Central memory CD4-positive, alpha-beta T cell (primary cell): Measurements from ENCODE around the gene MCM3AP.

ENCODE experiments used
- DNase-seq: peaks from one replicate; pipeline ENCODE4 v3.0.0; 2022
- total RNA-seq, 3 experiments: gene quantifications; one replicate each; lab custom pipeline; 2026; lab: John Stamatoyannopoulos, UW

The MCM3AP gene
- 217 to 237 (median 220) reads per million in 3 experiments for total RNA-seq

DNA sequence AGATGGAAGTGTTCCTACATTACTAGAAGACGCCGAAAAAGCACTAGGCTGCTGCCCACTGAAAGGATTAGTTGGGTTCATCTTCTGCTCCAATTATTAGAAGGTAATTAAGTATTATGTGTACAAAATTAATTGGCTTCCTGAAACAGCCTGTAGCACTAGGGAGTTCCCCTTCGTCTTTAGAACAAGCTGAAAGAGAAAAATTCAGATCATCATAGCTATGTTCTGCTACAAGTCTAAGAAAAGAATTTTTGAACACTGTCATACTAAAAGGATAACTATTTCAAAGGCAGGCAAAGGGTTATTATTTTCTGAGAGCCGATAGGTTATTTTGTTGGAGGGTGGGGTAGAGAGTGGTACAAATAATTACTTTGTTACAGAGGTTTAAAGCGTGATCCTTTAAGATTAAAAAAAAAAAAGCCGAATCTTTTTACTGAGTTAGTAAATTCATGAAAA is at the start of gene MCM3AP:
Gene MCM3AP (minus strand): TSS at position 406 of the 456 bp plus-strand sequence. CDS start 325 bp downstream, at position 81.
- no peak for DNase-seq

DNA sequence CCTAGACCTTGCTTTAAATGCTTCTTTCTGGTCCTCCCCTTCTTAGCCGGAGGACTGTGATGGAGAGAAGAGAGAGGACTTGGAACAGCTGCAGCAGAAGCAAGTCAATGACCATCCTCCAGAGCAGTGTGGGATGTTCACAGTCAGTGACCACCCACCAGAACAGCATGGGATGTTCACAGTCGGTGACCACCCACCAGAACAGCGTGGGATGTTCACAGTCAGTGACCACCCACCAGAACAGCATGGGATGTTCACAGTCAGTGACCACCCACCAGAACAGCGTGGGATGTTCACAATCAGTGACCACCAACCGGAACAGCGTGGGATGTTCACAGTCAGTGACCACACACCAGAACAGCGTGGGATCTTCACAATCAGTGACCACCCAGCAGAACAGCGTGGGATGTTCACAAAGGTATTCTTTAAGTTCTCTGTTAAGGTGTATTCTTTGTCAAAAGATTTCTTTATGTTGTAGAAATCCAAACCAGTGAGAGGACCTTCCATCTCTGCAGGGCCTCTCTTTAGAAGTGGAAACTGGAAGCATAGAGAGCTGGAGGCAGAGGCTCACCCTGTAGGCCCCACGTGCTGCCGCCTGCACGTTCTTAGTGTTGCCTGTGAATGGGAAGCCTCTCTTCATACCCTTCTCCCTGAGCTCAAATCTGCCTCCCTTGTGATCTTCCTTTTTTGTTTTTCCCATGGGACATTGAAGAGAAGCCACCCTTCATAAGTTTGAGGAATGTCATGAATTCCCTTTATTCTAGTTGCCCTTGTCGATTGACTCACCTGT is 49.1 kb upstream of the MCM3AP start:
- no peak for DNase-seq

DNA sequence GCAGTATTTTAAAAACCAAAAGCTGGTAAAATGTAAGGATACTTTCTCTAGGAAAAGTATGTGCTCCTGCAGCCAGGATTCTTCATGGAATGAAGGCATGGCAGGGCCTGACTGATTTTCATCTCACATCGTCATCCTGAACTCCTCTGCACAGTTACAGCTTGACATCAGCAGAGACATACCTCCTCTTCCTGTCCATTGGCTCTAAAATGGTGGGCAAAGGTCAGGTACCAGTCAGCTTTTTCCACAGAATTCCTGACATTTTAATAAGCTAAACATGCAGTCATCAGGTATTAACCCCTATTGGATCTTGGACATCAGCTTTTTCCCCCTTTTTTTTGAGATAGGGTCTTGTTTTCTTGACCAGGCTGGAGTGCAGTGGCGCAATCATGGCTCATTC is 44.4 kb upstream of the MCM3AP start:
- no peak for DNase-seq

DNA sequence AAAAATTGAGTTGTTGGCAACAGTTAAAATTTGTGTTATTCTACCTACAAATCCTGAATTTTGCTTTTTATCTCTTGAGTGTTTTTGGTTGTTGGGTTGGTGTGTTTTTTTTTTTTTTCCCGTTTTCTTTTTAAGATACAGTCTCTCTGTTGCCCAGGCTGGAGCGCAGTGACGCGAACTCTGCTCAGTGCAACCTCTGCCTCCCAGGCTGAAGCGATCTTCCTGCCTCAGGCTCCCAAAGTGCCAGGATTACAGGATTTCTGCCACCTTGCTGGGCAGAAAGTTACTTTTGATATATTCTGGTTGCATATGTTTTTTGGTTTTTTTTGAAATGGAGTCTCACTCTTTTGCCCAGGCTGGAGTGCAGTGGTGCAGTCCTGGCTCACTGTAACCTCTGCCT is 42.7 kb upstream of the MCM3AP start:
- DNase-seq, result no peak

DNA sequence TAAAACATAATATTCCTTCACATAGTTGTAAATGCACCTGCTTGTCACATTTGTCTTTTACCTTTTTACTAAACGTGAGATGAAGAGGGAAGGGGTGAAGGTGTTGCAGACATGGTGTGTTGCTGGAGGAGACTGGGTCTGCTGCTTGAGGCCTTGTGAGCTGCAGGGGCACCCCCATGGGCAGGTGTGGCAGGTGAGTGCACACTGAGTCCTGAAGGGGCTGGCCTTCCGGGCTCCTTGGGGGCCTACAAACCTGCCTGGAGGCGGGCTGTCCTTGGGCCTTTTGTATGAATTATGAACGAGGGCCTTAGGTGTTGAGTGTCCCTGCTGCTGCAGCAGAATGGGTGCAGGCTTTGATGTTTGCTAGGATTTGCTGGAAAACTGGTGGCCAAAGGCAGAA is 42.3 kb upstream of the MCM3AP start:
- DNase-seq, result no peak

DNA sequence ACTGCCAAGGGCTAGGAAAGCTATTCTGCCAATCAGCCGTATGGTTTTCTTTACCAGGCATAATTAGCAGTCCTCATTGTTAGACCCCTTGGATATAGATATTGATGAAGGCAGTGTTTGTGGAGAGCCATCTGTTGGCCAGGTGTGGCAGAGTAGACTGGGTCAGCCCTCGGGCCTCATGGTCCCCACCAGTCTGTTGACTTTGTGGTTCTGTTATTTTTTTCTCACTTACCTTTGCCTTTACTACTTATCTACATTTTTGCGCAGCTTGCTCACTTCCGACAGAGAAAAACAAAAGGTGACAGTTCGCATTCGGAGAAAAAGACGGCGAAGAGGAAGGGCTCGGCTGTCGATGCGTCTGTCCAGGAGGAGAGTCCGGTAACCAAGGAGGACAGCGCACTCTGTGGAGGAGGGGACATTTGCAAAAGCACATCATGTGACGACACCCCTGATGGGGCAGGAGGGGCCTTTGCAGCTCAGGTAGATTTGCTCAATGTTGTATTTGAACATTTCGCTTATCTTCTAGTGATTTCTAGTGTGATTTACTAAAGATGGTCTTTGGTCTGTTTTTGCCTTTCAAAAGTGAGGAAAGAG is 40.8 kb upstream of the MCM3AP start:
- no peak for DNase-seq

DNA sequence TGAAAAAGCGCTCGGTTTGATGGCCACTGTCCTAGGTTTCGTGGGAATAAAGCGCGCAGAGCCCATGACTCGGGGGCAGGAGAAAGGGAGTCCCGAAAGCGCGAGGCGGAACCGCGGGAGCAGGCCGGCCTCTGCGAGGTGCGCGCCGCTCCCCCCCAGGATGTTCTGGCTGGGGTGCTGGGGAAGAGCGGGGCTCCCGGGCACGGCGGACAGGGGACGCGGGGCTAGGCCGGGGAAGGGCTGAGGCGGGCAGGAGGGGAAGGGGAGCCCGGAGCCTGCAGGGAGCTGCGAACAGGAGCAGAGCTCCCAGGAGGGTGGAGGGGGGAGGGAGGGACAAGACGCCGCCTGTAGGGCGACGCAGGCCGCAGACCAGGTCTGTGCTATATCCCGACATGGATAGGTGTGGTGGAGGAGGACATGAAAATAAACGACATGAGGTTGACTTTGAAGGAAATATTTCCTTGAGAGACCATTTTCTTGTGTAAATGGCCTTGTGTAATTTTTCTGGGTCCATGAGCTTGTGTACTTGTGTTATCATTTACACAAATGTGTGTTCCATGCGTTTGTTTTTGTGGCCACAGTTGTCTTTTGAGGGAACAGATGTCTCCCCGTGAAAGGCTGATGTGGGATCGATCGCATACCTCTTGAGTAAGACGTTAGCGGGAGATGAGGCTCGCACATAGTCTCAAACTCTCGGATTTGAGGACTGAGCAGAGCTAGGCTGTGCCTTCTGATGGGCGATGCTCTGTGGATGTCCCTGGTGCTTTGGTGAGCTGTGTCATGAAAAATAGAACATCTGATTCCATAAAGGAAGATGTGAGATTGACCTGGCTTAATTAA is 39.9 kb upstream of the MCM3AP start:
- peak; percentile 24 for DNase-seq

DNA sequence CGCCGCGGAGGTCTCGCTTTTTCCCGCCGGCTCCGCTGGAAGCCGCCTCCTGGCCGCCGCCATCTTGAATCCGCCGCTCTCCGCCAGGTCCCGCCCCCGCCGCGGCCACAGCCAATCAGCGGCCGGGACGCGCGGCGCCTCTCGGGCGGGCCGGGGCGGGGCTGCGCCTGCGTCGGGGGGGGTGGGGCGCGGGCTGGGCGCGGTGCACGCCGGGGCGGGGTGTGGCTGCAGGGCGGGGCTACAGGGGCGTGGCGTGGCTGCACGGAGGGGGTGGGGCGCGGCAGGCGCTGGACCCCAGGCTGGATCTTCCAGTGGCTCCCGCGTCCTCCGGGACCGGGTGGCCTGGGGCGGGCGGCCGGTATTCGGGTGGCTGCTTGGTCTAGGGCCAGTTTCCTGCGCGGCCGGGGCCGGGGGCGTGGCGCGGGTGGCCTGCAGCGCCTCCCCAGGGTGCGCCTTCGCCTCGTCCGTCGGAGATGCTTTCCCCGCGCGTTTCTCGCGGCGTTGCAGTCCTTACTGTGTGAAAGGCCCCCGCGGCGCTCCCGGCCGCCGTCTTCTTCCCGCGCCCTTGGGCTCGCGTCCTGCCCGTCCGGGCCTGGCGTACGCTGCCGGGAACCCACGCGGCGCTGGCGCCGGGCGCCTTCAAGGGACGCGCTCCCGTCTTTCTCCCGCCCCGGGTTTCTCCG is 39.1 kb upstream of the MCM3AP start:
- peak; percentile 85 for DNase-seq

DNA sequence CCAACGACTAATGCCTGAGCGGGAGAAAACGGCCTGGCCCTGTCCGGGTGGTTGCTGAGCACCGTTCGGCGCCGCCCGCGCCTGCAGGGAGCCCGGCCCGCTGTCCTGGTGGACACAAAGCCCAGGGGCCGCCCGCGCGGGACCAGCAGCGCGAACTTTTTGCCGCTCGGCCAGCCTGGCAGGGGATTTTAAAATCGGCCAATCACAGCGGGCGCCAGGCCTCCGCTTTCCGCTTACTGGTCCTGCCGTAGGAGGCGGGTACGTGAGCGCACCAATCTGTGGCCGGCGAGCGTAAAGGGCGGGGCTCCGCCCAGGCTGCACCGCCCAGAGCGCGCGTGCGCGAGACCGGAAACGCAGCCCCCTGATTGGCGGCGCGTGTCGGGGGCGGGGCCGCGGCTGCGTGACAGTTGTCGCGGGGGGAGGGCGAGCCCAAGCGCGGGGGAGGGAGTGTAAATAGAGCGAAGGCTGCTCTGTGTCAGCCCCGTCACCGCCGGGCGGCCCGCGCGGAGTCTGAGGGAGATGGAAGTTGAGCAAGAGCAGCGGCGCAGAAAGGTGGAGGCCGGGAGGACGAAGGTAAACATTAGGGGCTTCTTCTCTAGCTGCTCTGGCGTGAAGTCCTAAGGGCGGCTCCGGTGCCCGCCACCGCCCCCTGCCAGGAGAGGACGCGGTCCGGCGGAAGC is 38.4 kb upstream of the MCM3AP start, which contains the start of the genes C21orf58 and PCNT:
Gene C21orf58 (minus strand): TSS at position 161 of the 680 bp plus-strand sequence. CDS start 1,132 bp downstream, outside the sequence.
Gene PCNT (plus strand): TSS at position 447 of the 680 bp plus-strand sequence. CDS start 73 bp downstream, at position 520.
- peak; percentile 98 for DNase-seq

DNA sequence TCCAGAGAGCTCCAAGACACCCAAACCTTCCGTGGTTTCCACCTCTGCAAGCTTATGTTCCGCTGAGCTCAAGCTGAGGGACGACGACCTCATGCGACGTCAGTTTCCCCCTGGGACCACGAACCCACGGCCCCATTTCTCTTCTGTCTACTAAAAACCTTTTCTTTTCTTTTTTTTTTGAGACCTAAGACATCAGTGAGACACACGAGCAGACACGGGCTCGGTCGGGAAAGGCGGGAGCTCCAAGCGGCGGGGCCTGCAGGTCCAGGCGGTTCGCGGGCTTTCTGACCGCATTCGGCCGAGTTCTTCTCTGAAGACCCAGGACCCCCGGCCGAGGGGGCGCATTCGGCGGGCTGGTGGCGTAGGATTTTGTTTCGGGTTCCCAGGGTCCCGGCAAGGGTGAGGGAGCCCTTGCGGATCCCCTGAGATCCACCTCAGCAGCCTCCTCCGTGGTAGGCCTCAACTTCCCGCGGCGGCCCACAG is 37.9 kb upstream of the MCM3AP start:
- no peak for DNase-seq

DNA sequence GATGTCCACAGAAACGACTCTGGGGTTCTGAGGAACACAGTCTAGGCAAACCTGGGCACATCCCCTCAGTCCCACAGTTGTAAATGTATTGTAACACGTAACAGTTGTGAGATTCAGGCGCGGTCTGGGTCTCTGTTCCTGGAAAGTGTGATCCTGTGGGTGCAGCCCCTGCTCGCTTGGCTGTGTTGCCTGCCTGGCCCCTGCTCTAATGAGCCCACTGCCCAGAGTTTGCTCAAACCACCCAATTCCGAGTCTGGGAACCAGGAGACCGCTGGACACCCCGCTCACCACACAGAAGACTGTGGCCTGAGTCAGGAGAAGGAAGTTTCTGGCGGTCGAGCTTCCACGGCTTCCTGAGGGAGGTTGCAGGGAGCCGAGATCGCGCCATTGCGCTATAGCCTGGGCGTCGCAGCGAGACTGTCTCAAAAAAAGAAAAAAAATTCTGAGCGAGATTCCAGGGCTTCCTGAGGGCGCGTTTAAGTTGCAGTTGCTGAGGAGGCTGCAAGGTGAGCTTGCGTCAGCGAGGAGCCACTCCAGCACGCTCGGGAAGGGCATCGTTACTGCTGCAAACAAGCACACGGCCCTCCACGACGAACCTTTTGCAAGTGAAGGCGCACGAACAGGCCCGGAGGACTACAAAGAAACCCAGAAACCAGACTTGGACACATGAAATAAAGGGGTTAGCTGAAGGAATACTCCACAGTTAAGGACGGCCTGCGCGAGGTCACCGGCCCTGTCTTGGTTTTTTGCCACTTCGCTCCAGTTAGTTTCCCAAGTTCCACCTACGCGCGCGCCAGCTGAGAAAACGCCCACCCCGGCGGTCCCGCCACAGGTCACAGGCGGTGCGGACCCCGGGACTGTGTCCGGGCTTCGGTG is 37.2 kb upstream of the MCM3AP start:
- no peak for DNase-seq

DNA sequence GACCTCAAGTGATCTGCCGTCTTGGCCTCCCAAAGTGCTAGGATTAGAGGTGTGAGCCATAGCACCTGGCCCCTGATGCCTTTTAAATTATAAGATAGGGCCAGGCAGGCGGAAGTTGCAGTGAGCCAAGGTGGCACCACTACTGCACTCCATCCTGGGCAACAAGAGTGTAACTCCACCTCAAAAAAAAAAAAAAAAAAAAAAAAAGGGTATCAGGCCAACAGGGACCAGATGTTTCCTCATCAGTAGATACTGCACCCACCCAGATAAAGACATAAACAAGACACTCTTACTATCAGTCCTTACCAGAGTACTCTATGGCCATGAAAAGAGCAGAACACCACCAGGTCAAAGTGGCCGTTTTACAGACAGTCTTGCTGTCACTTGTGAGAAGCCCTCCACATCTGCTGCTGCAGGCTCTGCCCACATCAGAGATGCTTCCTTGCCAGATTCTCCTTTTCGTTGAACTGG is 35.0 kb upstream of the MCM3AP start:
- no peak for DNase-seq

DNA sequence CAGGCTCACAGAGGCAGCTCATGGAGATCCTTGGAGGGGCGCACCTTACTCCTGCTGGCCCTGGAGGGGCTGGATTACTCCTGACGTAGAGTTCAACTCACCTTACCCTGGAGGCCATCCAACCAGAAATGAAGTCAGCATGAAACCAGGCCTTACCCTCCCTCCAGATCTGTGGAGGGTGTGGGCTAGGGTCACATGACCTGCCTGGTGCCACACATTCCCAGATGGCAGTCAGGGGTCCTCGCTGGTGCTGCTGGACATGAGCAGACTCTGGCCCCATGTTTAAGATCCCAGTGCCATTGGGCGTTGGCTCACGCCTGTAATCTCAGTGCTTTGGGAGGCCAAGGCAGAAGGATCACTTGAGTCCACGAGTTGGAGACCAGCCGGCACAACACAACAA is 33.8 kb upstream of the MCM3AP start:
- no peak for DNase-seq

DNA sequence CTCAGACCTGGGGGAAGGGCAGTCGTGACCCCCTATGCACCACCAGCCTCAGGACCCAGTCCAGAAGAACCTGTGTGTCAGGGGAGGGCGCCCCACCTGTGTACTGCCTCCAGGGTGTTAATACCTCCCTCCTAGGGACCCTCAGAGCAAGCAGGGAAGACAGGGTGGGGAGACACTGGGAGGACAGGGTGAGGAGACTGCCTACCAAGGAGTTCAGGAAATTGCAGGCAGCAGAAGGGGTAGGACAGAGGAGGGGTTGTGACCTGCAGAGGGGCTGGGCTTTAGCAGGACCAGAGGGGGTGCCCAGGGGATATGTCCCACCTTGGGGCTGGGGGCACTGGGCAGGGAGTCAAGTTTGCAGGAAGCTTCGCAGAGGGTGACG is 33.0 kb upstream of the MCM3AP start:
- DNase-seq, result no peak

DNA sequence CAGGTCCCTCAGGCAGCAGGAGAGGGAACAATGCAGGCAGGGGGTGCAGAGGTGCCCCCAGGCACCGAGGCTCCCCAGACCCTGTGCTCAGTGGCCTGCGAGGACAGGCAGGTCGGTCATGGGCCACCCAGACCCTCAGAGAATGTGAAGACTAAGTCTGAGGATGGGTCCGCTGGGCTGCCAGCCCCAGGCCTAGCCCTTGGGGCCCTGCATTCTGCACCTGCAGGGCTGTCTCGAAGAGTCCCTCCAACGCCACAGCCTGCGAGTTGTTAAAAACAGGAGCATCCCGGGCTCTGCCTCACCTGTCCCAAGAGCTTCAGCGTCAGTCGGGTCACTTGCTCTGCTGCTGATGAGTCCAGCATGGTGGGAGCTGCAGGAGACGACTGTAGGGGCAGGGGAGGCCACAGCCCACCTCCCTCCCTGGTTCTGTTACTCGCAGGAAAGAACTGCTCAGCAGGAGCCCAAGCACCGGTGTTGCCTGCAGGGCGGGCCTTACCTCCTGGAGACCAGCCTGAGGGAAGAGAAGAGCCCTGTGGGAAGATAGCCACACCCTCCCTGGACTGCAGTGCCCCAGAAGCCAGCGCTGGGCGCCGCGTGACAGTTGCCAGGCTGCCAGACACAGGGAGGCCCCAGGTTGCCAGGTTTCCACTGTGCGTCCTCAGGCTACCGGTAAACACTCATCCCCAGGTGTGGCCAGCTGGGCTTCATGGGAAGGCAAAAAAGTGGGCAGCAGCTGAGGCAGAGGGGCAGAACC is 32.5 kb upstream of the MCM3AP start:
- no peak for DNase-seq

DNA sequence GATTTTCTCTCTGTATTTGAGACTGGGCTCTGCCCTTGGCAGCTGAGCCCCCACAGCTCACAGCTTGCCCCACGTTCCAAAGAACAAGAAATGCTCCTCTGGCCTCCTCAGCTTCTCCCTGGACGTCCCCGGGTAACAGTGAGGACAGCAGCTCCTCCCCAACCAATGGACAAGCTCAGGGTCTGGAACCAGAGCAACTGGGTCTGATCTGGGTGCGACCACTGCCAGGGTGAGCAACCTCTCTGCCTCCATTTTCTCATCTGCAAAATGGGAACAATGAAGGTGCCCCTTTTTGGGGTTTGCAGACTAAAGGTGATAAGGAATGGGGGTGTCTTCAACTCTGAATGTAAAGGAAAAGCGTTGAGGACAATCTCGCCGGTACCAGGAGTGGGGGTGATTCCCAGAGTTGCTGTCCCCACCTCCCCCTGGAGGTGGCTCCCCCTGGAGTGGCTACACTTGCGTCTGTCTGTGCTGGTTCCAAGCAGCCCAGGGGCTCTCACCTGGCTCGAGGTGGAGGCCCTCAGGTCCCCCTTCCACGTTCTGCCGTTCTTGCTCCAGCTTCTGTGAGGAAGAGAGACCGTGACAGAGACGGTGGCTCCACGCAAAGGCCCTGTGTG is 31.4 kb upstream of the MCM3AP start:
- DNase-seq, result no peak

DNA sequence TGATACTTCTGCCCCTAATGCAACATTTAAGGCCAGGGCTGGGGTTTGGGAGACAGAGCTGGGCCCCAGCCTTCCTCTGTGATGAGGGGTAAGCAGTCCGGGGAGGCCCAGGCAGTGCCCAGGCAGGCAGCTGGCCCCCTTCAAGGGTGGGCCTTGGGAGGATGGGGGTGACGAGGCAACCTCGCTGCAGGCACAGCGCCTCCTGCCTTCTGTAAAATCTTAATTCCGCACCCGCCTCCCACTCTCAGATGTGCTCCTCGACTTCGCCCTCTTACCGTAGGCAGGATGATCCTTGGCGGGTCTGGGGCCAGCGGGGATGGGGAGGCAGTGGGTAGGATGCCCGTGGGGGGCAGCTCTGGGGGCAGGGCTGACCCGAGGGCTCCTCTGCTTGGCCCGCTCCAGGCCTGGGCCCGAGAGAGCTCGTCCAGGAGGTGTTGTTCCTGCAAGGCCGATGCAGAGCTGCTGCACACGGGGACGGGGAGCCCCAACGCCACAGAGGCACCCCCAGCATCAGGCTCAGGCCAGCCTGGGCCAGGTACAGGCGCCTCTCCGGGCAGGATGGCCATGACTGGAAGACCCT is 29.1 kb upstream of the MCM3AP start:
- DNase-seq, result no peak

DNA sequence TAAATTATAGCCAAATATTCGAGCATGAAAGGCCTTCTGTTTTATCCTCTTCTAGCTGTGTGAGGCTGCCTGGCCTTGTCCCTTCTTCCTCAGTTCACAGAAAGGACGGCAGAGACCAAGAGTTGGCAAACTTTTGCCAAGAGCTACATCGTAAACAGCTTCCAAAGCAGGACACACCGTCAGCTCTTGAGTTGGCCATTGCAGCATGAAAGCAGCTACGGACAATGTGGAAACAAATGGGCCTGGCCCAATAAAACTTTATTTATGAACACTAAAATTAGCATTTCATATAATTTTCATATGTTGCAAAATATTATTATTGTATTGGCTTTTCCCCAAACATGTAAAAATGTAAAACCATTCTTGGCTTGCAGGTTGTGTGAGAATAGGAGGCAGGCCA is 27.5 kb upstream of the MCM3AP start:
- no peak for DNase-seq

DNA sequence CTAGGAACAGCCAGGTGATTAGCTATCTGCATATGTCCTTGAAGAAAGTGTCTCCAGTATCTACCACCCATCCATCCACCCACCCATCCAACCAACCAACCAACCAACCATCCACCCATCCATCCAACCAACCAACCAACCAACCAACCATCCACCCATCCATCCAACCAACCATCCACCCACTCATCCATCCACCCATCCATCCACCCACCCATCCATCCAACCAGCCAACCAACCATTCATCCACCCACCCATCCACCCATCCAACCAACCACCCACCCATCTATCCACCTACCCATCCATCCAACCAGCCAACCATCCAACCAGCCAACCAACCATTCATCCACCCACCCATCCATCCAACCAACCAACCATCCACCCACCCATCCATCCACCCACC is 26.2 kb upstream of the MCM3AP start:
- DNase-seq, result no peak
